GM12872 (cell line): Measurements from ENCODE around the gene GPATCH3.

Source experiments
- TF ChIP-seq, protein P1 (sequence below): IDR thresholded peaks from 3 replicates; pipeline ENCODE4 v1.5.1; 2011; ENCODE audit warnings: low read depth, mild to moderate bottlenecking, low read length, moderate library complexity; ENCODE audit not compliant: insufficient read depth

GPATCH3 gene

DNA sequence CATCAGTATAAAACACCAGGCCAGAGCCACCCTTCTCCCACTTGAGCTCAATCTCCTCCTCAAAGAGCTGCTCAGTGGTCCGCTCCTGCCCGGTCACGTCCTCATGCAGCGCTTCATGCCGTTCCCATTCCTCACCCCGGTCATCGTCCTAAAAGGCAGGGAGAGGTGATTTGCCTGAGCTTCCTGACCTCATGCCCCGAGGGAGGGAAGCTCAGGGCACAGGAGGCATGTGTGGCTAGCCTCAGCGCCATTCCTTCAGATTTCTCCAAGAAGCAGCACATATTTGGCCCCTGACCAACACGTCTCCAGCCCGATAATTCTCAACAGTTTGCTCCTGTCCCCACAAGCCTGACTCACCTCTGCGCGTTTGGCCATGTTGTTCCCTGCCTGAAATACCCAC is 6.0 kb downstream of the GPATCH3 start:
- TF ChIP-seq, protein P1, sequence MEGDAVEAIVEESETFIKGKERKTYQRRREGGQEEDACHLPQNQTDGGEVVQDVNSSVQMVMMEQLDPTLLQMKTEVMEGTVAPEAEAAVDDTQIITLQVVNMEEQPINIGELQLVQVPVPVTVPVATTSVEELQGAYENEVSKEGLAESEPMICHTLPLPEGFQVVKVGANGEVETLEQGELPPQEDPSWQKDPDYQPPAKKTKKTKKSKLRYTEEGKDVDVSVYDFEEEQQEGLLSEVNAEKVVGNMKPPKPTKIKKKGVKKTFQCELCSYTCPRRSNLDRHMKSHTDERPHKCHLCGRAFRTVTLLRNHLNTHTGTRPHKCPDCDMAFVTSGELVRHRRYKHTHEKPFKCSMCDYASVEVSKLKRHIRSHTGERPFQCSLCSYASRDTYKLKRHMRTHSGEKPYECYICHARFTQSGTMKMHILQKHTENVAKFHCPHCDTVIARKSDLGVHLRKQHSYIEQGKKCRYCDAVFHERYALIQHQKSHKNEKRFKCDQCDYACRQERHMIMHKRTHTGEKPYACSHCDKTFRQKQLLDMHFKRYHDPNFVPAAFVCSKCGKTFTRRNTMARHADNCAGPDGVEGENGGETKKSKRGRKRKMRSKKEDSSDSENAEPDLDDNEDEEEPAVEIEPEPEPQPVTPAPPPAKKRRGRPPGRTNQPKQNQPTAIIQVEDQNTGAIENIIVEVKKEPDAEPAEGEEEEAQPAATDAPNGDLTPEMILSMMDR = no peak

DNA sequence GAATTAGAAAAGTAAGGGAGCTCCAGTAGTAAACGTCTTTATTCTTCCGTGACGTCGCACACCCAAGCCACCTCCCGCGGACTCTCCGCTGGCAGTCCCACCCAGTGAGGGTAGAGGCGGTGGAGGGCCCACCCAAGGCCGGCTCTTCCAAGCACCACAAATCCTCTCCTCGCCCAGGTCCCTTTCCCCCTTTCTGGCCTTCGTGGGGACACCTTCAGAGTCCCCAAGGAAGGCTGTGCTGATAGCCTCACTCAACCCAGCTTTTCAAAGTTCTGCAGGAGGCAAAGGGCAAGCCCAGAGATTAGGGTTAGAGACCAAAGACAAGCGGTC is 9.8 kb downstream of the GPATCH3 start:
- TF ChIP-seq, protein P1 = no peak

DNA sequence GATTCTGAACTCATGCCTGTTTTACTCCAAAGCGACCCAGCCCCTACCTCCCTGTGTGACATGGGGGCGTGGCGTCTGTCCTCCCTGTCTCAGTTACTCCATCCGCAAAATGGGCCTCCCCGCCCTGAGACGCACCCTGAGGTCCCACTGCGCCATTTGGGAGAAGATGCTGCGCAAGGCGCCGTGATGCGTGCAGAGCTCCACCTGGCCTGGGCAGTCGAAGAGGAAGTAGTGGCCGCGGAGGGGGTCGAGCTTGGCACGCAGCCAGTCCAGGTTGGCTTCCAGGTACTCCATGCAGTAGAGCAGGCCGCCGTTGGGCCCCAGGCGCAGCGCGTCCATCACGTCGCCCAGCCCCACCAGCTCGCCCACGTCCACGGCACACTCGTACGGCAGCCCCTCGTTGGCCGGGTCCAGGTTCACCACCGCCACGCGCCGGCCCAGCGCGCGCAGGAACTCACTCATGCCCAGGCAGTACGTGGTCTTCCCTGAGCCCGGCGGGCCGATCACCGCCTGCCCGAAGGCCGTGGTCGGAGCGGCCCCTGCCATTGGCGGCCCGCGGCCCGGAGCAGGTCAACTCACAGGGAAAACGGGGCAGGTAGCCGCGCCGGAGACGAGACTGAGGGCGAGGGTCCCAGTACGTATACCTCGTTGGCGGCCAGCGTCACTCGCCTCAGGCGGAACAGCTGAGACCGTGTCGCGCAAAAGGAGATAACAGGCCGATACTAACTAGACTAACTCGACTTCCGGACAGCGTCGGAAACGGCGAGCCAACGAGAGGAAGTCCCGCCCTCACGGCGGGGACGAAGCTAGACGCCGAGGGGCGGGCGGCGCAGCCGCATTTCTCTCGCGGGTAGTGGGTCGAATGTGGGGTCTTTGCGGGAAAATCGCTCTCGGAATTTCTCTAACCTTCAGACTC is 10.5 kb downstream of the GPATCH3 start, which contains the start of gene GPN2:
Gene GPN2 (minus strand): TSS at position 733 of the 916 bp plus-strand sequence. CDS start 187 bp downstream, at position 546.
- TF ChIP-seq, protein P1 = no peak

DNA sequence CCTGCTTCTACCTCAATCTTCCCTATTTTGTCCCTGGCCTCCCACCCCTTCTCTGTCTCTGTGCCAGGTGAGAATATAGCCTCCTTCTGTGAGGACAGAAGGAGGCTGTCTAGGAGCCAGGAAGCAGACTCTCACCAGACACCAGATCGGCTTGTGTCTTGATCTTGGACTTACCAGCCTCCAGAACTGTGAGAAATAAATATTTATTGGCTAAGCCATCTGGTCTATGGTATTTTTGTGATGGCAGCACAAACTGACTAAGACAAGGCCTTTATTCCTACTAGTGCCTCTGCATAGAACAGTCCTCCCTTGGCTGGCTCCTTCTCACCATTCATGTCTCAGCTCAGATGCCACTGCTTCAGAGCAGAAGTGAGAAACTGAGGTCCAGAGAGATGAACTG is 12.0 kb downstream of the GPATCH3 start:
- TF ChIP-seq, protein P1 = no peak

DNA sequence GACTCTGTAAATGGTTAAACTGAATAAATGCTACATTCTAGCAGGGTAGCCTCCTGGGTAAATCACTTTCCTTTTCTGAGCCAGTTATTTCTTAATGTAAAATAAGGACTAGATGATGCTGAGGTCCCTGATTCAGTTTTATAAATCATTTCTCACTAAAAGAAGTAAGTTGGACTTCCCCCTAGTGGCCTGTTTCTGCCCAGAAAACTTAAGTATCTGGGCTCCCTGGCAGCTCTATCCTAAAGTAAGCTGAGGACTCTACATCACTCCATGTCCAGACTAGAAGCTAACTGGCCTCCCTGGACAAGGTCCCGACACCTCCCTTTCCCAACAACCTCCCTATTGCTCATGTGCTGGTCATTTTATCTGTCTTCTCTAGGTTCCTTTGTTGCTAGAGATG is 13.1 kb downstream of the GPATCH3 start:
- TF ChIP-seq, protein P1 = peak; percentile 56

DNA sequence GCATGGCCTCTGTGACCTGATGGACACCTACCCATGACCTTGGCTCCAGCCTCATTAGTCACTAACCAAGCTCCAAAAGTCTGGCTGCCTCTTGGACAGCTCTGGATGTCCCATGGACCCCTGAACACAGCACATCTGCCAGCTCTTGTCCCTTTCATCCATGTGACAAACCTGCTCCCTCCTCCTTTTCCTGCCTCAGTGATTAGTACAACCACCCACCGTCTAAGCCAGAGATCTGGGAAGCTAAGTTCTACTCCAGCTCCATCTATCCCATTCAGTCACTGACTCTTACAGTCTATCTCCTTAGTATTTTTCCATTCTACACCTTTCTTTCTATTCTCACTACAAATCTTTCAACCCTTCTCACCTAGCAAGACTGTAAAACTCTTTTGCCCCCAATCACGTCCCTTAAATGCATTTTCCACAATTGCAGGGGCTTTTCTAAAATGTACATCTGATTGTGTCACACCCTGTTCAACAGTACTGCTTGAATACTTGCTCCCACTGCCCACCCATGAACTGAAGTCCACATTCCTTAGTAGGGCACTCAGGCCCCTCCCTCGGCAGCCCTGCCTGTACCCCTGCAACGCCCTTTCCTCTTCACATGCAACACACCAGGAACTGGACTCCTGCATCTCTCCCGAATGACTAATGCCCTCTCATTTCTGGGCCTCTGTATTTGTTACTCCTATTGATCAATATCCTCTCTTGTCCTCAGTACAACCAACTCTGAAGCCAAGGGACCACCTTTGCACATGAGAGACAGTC is 17.4 kb downstream of the GPATCH3 start:
- TF ChIP-seq, protein P1 = no peak

DNA sequence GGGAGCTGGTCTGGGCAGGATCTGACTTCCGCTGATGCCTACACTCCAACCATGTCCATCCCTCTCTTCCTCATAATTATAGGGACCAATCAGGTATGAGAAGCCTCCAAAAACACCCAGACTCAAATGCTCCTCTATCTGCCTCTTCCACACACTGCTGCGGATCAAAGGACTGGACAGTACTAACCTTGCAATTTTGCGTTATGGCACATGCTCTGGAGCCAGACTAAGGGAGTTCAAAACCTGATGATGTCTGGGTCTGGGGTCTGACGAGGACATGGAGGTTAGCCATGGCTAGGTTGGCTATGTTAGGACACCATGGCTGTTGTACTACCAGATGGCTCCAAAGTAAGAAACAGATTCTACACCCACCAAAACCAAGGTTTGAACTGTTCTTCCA is 20.5 kb downstream of the GPATCH3 start:
- TF ChIP-seq, protein P1 = no peak
